HEK293 (cell line): ENCODE data around the gene LPCAT2.
A peak's percentile ranks its signal among the peaks of the same experiment; 100 is the strongest.

Source experiments
- CTCF ChIA-PET: fragments of 350-600 bp; formaldehyde crosslinking; extraction: SDS; loops from one replicate; lab custom pipeline; 2021; ENCODE audit warnings: antibody characterized with exemption; lab: Yijun Ruan, JAX
- POLR2A ChIA-PET: fragments of 300-600 bp; formaldehyde crosslinking; extraction: SDS; loops from one replicate; lab custom pipeline; 2020; ENCODE audit warnings: antibody characterized with exemption, inconsistent platforms; lab: Yijun Ruan, JAX
- H3K27ac ChIP-seq: fragments of 200-500 bp; sonication (Bioruptor generic); 2 replicates; pipeline ENCODE4 v1.5.1; 2014; ENCODE audit warnings: low read depth, low read length, control low read depth, inconsistent platforms; ENCODE audit errors: extremely low read depth
- H3K36me3 ChIP-seq, 2 experiments: fragments of 200-500 bp in 1 of 2; sonication (Bioruptor generic) in 1 of 2; 1 replicate in 1 of 2; 2 replicates in 1 of 2; pipeline ENCODE4 v1.5.1; 2014 to 2017; ENCODE audit warnings: inconsistent platforms in 2 of 2, low read length in 2 of 2; ENCODE audit not compliant: control insufficient read depth in 2 of 2, insufficient read depth in 1 of 2
- H3K4me1 ChIP-seq: fragments of 200-500 bp; sonication (Bioruptor generic); 2 replicates; pipeline ENCODE4 v1.5.1; 2014; ENCODE audit warnings: mild to moderate bottlenecking, low read length, inconsistent platforms; ENCODE audit not compliant: control insufficient read depth, insufficient read depth
- H3K4me3 ChIP-seq: 2 replicates; pipeline ENCODE4 v1.5.1; 2011; ENCODE audit warnings: low read depth, mild to moderate bottlenecking, control low read depth, low read length, moderate library complexity
- H3K9me3 ChIP-seq: fragments of 200-500 bp; sonication (Bioruptor generic); 2 replicates; pipeline ENCODE4 v1.5.1; 2014; ENCODE audit warnings: low read depth, low read length, inconsistent platforms; ENCODE audit not compliant: control insufficient read depth, insufficient read depth
- PATZ1 ChIP-seq: fragments of 450-650 bp; formaldehyde crosslinking; IDR thresholded peaks from 2 replicates; pipeline ENCODE4 v1.5.1; 2016; ENCODE audit warnings: missing biosample characterization, missing genetic modification characterization
- PRDM4 ChIP-seq: fragments of 450-650 bp; formaldehyde crosslinking; IDR thresholded peaks from 2 replicates; pipeline ENCODE4 v1.5.1; 2017; ENCODE audit warnings: missing biosample characterization, missing genetic modification characterization
- SALL2 ChIP-seq: fragments of 450-650 bp; formaldehyde crosslinking; IDR thresholded peaks from 2 replicates; pipeline ENCODE4 v1.5.0; 2017; ENCODE audit warnings: missing biosample characterization, mild to moderate bottlenecking, missing genetic modification characterization, borderline replicate concordance
- SP7 ChIP-seq: fragments of 450-650 bp; formaldehyde crosslinking; IDR thresholded peaks from 2 replicates; pipeline ENCODE4 v1.5.1; 2016; ENCODE audit warnings: missing biosample characterization, missing genetic modification characterization
- ZNF2 ChIP-seq: fragments of 450-650 bp; formaldehyde crosslinking; IDR thresholded peaks from 2 replicates; pipeline ENCODE4 v1.5.1; 2016; ENCODE audit warnings: missing biosample characterization, missing genetic modification characterization
- ZNF24 ChIP-seq: fragments of 450-650 bp; formaldehyde crosslinking; IDR thresholded peaks from 2 replicates; pipeline ENCODE4 v1.5.1; 2016; ENCODE audit warnings: missing biosample characterization, missing genetic modification characterization
- ZNF513 ChIP-seq: fragments of 450-650 bp; IDR thresholded peaks from 2 replicates; pipeline ENCODE4 v1.5.1; 2018; ENCODE audit warnings: missing biosample characterization, missing genetic modification characterization
- ZNF514 ChIP-seq: fragments of 450-650 bp; formaldehyde crosslinking; IDR thresholded peaks from 2 replicates; pipeline ENCODE4 v1.5.1; 2016; ENCODE audit warnings: missing biosample characterization, missing genetic modification characterization
- ZNF530 ChIP-seq: fragments of 450-650 bp; formaldehyde crosslinking; IDR thresholded peaks from 2 replicates; pipeline ENCODE4 v1.5.1; 2016; ENCODE audit warnings: low read depth, missing biosample characterization, missing genetic modification characterization
- ZNF580 ChIP-seq: fragments of 450-650 bp; formaldehyde crosslinking; IDR thresholded peaks from 2 replicates; pipeline ENCODE4 v1.5.1; 2016; ENCODE audit warnings: missing biosample characterization, missing genetic modification characterization
- ZNF623 ChIP-seq: fragments of 450-650 bp; formaldehyde crosslinking; IDR thresholded peaks from 2 replicates; pipeline ENCODE4 v1.5.1; 2016; ENCODE audit warnings: missing biosample characterization, missing genetic modification characterization
- ZNF629 ChIP-seq: fragments of 450-650 bp; formaldehyde crosslinking; IDR thresholded peaks from 2 replicates; pipeline ENCODE4 v1.5.1; 2017; ENCODE audit warnings: missing biosample characterization, missing genetic modification characterization
- ZNF654 ChIP-seq: fragments of 450-650 bp; formaldehyde crosslinking; IDR thresholded peaks from 2 replicates; pipeline ENCODE4 v1.5.1; 2016; ENCODE audit warnings: low read depth, missing biosample characterization, missing genetic modification characterization
- ZNF692 ChIP-seq: fragments of 450-650 bp; formaldehyde crosslinking; IDR thresholded peaks from 2 replicates; pipeline ENCODE4 v1.5.1; 2016; ENCODE audit warnings: missing biosample characterization, missing genetic modification characterization
- ZNF707 ChIP-seq: fragments of 450-650 bp; formaldehyde crosslinking; IDR thresholded peaks from 2 replicates; pipeline ENCODE4 v1.5.1; 2016; ENCODE audit warnings: missing biosample characterization, missing genetic modification characterization
- ZNF776 ChIP-seq: fragments of 450-650 bp; formaldehyde crosslinking; IDR thresholded peaks from 2 replicates; pipeline ENCODE4 v1.5.0; 2017; ENCODE audit warnings: missing biosample characterization, missing genetic modification characterization, borderline replicate concordance
- ZSCAN30 ChIP-seq: fragments of 450-650 bp; IDR thresholded peaks from 2 replicates; pipeline ENCODE4 v1.5.1; 2018; ENCODE audit warnings: missing biosample characterization, mild to moderate bottlenecking, missing genetic modification characterization, moderate library complexity
- TF ChIP-seq, protein P1 (sequence below): fragments of 450-650 bp; formaldehyde crosslinking; IDR thresholded peaks from 2 replicates; pipeline ENCODE4 v1.5.1; 2017; ENCODE audit warnings: missing biosample characterization, mild to moderate bottlenecking, missing genetic modification characterization, moderate library complexity
- TF ChIP-seq, protein P2 (sequence below): fragments of 450-650 bp; formaldehyde crosslinking; IDR thresholded peaks from 2 replicates; pipeline ENCODE4 v1.5.1; 2016; ENCODE audit warnings: missing biosample characterization, missing genetic modification characterization, low read depth
- TF ChIP-seq, protein P3 (sequence below): fragments of 450-650 bp; formaldehyde crosslinking; IDR thresholded peaks from 2 replicates; pipeline ENCODE4 v1.5.1; 2016; ENCODE audit warnings: missing biosample characterization, missing genetic modification characterization

The LPCAT2 gene

DNA sequence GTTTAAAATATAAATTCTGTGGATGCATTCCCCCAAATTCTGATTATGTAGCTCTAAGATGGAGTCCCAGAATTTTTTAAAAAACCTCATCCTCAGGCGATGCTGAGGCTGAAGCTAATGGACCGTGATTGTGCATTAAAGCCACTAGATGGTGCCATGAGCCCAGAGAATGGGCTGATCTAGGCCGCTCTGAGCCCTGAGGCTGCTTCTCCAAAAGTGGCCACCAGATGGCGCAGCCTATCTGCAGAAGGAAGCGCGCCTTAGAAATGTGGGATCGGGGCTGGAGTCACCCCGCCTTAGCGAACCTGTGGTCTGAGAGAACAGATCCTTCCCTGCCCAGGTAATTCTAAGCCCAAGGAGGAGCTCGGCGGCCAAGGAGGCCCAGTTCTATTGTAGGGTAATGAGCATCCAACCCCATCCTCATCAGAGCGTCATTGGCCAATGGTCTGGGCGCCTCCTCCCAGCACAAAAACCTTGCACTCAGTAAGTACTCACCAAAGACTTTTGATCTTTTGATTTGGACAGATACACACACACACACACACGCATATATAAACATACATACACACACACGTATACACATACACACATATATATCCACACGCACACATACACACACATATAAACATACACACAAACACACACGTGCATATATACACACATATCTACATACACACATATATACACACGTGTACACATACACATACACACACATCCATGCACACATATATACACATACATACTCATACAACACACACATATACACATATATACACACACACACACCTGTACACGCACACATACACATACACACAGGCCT lies 43.6 kb upstream of the LPCAT2 start:
- CTCF ChIA-PET: interaction anchor here (0.5 to 14.4 kb wide), 101 partner anchors 8 to 1918 kb away, joined by 3 to 407 read pairs (median 4); partner anchors contain the start of genes IRX6 and MMP2
- Histone ChIP-seq H3K4me3 (no peak overlapping the region), H3K36me3 (no peaks in the 10 kb centered on the region), H3K9me3 (no peaks in the 10 kb centered on the region), H3K27ac (no peak overlapping the region), H3K4me1 (no peaks in the 10 kb centered on the region)
- POLR2A ChIA-PET: interaction anchor here (1.6 kb wide), 1 partner anchor 239 kb away, joined by 4 read pairs; no protein-coding TSS in a partner anchor
- TF ChIP-seq ZNF623 (tag by site-specific recombination) (peak; percentile 9; the same call in 1 of the 2 replicates), ZNF514 (tag by site-specific recombination) (no peak), ZNF2 (tag by site-specific recombination) (peak; percentile 68), ZSCAN30 (tag by site-specific recombination) (peak; percentile 78), SP7 (tag by site-specific recombination) (0 out of 2 replicates have a peak, but pooled peaks have one; percentile 41), ZNF692 (peak; percentile 48; the same call in 1 of the 2 replicates), ZNF707 (tag by site-specific recombination) (no peak), ZNF776 (tag by site-specific recombination) (no peak), ZNF513 (tag by site-specific recombination) (0 out of 2 replicates have a peak, but pooled peaks have one; percentile 18), ZNF580 (tag by site-specific recombination) (no peak), PATZ1 (no peak), ZNF530 (no peak), ZNF654 (peak; percentile 99), SALL2 (no peak), ZNF629 (tag by site-specific recombination) (0 out of 2 replicates have a peak, but pooled peaks have one; percentile 19), PRDM4 (no peak), ZNF24 (tag by site-specific recombination) (0 out of 2 replicates have a peak, but pooled peaks have one; percentile 48)
- TF ChIP-seq, protein P1, sequence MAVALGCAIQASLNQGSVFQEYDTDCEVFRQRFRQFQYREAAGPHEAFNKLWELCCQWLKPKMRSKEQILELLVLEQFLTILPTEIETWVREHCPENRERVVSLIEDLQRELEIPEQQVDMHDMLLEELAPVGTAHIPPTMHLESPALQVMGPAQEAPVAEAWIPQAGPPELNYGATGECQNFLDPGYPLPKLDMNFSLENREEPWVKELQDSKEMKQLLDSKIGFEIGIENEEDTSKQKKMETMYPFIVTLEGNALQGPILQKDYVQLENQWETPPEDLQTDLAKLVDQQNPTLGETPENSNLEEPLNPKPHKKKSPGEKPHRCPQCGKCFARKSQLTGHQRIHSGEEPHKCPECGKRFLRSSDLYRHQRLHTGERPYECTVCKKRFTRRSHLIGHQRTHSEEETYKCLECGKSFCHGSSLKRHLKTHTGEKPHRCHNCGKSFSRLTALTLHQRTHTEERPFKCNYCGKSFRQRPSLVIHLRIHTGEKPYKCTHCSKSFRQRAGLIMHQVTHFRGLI: no peak; the same call in 1 of the 2 replicates
- TF ChIP-seq, protein P2, sequence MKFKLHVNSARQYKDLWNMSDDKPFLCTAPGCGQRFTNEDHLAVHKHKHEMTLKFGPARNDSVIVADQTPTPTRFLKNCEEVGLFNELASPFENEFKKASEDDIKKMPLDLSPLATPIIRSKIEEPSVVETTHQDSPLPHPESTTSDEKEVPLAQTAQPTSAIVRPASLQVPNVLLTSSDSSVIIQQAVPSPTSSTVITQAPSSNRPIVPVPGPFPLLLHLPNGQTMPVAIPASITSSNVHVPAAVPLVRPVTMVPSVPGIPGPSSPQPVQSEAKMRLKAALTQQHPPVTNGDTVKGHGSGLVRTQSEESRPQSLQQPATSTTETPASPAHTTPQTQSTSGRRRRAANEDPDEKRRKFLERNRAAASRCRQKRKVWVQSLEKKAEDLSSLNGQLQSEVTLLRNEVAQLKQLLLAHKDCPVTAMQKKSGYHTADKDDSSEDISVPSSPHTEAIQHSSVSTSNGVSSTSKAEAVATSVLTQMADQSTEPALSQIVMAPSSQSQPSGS: no peak
- TF ChIP-seq, protein P3, sequence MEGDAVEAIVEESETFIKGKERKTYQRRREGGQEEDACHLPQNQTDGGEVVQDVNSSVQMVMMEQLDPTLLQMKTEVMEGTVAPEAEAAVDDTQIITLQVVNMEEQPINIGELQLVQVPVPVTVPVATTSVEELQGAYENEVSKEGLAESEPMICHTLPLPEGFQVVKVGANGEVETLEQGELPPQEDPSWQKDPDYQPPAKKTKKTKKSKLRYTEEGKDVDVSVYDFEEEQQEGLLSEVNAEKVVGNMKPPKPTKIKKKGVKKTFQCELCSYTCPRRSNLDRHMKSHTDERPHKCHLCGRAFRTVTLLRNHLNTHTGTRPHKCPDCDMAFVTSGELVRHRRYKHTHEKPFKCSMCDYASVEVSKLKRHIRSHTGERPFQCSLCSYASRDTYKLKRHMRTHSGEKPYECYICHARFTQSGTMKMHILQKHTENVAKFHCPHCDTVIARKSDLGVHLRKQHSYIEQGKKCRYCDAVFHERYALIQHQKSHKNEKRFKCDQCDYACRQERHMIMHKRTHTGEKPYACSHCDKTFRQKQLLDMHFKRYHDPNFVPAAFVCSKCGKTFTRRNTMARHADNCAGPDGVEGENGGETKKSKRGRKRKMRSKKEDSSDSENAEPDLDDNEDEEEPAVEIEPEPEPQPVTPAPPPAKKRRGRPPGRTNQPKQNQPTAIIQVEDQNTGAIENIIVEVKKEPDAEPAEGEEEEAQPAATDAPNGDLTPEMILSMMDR (tag by site-specific recombination): peak; percentile 98
